ENCODE data around the gene HIC1. TPM values are rescaled to one million over a fixed set of nuclear protein-coding genes. Genes with fewer than 3 reads are reported as not detected.

Gene HIC1
- total RNA-seq, 1 donor from 2014 or later: 2.3 TPM

DNA sequence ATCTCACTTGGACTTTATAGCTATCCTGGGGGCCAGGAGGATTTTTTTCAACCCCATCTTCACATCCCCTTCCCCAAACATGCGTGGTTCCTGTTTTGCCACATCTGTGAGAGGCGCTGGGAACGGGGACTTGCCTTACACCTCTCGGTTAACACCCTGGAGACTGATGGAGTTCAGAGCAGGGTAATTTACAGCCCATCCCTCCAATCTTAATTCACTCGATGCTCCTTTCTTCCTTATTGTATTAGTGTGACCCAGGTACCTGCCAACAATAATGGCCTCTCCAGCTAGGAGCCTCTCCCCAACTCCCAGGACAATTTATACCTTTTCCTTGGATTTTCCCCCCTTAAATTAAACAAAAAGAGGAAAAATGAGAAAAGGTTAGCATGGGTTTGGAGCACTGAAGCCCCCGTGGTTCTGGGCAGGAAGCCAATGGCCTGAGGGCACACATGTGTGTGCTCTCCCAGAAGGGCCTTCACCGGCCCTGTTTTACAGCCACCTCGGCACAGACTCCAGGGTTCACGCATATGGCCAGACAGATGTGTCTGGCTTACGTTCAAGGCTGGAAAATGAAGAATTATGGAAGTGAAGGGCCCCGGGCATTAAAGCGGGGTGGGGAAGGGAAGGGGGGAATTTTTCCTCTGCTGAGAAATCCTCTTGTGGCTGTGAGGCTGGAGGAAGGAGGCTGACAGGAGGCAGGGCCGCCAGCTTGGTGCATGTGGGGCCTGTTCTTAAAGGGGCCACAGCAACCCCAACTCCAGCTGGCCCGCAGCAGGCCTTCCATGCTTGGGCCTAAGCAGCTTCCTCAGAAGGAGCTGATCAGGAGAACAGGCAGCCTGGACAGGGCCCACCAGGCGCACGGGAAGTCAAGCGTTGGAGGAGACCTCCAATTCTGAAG, 21.4 kb downstream of the HIC1 start:
- DNase-seq (ENCODE audit: low read depth): no peak

DNA sequence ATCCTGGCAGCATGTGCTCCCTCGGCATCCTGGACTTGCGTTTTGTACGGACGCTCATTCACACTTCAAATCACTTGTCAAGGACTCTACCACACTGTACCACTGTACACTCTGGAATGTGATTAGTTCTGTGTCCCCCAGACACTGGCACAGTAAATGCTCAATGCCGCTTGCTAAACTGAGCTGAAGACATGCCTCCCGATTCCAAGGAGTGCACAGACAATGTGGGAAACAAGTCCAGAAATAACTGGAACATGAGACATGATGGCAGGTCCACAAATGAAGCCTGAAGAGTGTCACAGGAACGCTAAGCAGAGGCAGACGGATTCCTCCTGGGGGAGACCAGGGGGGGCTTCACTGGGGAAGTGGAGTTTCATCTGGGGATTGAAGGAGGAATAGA, 22.1 kb downstream of the HIC1 start:
- no peak for DNase-seq (ENCODE audit: low read depth)

DNA sequence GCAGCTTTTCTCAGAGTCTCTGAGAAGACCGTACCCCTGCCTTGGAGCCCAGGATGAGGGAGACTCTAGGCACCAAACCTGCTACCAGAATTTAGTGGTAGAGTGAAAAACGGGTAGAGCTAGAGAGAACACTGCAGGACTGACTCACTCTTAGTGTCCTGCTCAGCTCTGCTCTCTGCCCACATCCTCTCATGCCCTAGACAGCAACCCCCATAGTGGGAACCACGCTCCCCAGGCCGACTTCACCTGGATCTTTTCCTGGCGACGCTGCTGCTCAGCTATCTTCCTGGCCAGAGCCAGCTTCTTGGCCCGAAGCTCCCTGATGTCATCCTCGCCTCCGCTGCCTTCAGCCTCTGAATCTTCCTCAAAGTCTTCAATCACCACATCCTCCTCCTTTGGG, 26.7 kb downstream of the HIC1 start:
- peak; percentile 28 for DNase-seq (ENCODE audit: low read depth)

DNA sequence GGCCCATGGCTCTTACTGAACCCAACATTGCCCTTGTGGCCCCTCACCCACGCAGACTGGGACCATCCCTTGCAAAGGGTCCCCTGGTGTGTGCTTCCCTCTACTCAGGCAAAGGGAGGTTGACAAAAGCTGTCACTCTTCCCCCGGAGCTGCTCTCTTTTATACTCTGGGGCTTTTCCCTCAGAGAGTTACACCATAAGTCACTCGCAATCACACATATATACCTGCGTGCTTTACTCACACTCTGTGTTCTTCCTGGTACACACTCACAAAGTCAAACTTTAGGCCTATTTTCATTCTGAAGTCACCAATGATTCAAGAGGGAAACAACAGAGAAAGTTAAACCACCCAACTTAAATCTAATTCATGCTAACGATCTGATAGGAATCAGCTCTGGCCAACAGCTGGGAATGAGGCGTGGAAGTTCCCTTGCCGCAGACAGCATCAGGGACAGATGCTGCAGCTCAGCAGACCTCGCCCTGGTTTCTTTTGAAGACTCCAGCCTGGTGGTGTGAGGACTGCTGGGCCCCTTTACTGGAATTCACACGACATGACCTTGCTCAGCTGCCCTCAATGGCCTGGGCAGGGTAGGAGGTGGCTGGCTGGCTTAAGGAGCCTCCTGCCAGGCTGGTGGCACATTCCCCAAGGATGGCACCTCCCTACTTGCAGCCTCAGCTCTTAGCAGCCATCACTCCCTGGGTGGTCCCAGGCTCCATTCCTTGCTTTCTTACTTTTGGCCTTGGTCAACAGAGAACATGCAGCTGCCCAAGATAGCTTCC, 27.3 kb downstream of the HIC1 start:
- DNase-seq (ENCODE audit: low read depth): no peak

DNA sequence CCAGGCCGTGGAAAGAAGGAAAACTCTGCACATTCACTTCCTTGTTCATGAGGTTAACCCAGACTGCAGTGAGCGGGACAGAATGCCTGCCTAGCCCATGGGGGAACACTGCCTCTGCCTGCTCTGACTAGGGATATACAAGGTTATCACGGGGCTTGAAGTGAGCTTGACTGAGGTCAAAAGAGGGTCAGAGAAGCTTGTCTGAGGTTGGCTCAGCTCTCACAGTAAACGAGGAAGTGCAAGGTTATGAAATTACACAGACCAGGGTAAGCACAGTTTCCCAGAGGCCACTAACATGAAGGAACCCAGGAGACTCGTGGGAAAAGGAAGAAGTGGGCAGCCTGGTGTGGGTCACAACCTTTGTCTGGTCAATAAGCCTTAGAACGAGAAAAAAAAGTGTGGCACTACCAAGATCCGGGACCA, 28.7 kb downstream of the HIC1 start:
- DNase-seq (ENCODE audit: low read depth): peak; percentile 38

DNA sequence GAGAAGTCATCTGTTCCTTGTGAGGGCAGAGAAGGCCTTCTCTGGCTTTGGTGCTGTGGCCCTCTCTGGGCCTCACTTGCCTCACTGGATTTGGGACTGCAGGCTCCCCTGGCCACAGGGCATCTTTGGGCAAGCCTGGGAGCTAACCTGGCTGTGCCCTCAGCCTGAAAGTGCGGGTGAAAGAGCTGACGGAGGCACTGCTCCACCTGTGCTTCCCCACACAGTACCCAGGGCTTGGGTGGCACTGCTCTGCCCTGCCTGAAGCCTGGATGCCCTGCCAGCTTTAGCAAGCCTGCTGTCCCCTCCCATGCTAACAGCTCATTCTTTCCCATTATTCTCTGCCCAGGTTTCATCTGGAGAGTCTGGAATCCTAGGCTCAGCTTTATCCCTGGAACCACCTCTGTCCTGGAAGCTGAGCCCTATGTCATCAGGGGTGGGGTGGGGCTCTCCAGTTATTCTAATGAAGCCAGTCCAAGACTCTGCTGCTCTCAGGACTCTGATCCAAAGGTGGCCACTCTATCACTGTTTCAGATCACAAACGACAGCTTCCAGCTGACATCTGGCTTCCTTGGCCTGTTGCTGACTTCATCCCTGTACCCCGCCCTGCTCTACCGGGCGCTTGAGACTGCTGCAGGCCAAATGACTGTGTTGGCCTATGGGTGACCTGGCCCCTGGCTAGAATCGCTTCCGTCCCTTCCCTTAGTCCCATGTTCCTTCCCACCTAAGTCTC, 29.3 kb downstream of the HIC1 start:
- no peak for DNase-seq (ENCODE audit: low read depth)

DNA sequence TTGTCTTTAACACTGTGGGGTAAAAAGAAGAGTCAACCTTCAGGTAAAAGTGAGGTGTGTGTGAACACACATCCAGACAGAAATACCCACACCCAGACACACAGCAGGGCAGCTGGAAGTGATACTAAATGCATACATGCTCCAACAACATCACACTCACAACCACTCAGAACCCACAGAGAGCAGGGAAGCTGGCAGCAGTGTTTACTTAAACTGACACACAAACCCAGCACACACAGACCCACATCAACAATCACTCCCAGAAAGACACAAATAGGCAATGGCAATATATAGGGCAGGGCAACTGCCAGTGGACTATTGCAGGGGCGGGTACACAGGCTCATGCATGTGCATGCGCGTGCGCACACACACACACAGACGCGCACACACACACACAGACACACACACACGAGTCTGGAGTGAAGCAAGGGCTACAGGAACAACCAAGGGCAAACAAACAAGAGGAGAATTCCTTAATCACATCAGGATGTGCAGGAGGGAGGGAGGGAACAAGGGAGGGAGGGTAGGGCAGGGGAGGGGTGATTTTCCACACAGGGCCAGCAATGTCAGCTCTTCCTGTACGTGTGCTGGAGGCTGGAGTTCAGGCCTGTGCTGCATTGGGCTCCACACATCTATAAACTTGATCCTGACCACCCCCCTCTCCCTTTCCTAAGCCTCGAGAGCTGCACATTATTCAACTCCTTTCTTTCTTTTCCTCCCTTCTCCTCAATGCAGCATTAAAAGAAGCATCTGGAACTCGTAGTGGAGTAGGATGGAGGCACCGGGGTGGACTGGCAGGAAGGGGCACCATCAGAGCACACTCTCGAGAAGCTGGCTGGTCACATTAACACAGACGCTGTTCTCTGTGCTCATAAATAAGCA, 30.1 kb downstream of the HIC1 start:
- peak; percentile 43 for DNase-seq (ENCODE audit: low read depth)

DNA sequence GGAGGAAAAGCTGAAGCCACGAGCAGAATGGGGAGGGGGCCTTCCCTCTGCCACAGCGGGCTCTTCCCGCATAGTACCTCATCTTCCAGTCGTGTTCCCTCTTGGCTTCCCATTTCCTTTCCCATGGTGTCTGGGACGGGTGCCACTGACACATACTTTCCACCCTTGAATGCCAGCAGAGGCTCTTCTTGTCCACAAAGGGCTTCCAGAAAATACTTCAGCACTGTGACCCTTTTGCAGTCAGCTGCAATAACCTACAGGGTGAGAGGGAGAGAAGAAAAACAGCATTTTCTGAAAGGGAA, 30.7 kb downstream of the HIC1 start:
- DNase-seq (ENCODE audit: low read depth): no peak

DNA sequence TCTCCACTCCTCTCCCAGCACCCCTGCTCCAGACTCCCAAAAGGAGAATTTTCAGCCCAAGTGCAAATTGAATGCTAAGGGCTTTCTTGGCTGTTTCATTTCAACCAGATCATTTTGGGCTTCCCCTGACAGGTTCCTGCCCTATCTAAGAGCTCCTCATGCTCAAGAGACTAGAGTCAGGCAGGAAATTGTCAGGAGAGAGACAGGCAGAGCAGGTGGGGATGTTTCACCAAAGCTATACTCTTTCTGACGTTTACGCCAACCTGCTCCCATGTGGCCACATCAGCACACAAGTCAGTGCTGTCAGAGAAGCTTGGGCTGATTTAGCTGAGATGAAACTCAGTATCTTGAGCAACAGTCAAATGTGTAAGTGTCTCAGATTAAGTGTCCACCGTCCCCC, 31.4 kb downstream of the HIC1 start:
- no peak for DNase-seq (ENCODE audit: low read depth)

DNA sequence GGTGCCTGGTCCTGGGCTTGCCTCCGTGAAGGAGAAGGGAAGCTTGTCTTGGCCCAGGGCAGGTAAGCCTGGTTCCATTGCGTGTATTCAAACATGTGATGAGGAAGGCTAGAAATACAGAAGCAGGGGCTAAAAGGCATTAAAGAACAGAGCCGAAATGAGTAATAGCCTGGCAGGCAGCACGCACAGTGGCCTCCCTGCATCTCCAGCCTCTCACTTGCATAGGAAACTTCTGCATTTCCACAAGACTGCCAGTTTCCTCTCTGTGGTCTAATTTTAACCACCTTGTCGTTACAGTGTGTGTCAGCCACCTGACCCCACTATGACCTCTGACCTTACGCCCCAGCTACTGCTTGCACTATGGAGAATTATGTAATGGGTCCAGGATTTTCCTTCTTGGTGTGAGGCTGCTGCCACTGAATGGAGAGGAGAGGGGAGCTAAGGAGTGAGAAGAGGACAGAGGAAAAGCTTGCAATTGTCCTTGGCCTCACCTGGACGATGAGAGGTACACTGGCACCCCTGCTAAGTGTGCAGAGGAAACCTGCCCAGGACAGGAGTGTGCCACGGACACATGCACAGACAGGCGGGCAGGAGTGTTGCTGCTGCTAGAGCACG, 32.8 kb downstream of the HIC1 start:
- no peak for DNase-seq (ENCODE audit: low read depth)

DNA sequence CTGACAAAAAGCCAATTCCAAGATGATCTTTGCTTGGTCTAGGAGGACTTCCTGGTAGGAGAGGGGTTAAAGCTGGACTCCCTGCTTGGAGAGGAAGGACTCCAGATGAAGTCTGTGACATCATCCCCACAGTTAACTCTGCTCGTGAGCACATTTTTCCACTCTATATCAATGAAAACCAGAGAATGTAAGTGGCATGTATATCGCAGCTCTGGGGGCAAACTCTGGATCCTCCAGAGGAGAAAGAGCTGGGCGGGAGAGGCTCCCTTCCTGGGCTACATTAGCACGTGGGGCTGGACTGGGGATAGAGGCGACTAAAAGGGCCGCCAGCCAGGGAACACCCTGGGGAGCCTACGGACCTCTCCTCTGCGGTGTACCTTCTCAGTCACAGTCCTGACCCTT, 34.1 kb downstream of the HIC1 start:
- DNase-seq (ENCODE audit: low read depth): no peak

DNA sequence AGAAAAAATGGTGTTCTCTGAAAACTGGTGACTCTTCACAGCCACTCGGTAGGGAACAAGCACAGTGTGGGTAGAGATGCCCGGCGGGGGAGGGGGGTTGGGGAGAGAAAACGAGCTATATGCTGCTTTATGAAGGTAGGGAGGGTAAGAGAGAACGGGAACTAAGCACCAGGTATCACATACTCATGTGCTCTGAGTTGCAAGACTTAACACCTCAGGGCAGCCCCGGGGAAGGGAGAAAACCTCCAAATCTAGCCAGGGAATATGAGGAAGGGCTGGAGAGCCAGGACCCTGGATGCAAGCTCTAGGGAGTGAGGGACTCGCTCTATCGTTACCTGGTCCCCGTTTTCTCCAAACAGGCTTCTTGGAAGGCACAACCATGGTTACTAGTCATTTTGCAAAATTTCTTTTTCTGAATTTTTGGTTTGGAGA, 35.3 kb downstream of the HIC1 start:
- DNase-seq (ENCODE audit: low read depth): no peak

DNA sequence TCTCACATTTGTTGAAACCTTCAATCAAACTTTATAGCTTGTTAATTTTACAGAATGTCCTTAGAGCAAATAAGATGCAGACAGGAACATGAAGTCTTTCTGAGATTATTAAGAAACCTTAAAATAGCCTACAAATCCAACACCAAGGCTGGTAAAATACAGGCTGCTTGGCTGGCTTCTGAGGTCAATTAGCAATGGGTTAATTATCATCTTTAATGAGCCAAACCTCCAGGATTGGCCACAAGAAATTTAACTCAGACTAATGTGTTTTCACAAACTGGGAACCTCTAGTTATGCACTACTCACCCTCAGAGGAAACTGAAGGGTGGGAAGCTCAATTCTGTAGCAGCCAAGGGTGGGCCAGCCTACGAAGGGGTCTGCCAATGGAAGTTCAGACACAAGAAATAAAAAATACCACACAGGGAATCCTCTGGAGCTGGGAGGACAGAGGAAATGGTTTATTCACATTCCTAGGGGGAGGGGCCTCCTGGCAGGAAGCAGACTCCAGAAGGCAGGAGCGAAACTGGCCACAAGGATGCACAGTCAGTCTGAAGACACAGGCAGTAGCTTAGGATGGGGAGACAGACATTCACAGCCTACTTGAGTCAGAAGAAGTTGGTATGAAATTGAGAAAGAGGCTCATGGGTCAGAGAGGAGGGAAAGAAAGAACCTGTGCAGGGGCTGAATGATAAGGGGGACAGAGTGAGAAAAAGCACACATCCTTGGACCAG, 36.1 kb downstream of the HIC1 start:
- peak; percentile 74 for DNase-seq (ENCODE audit: low read depth)

DNA sequence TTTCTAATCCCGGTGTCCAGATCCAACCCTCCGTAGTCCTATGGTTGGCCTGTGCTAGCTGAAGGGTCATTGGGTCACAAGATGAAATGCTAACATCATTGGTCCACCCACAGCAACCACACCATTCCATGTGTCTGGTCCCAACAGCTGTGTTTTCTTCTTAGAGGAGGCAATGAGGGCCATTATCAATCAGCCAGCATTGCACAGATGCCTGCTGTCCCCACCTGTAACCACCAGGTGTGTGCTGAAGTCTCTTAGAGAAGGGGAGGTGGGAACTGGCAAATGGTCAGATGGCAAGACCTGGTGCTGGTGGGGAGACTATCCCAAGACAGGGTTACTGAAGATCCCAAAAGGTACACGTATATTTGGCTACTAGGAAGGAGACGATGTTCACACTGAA, 37.4 kb downstream of the HIC1 start:
- DNase-seq (ENCODE audit: low read depth): no peak

DNA sequence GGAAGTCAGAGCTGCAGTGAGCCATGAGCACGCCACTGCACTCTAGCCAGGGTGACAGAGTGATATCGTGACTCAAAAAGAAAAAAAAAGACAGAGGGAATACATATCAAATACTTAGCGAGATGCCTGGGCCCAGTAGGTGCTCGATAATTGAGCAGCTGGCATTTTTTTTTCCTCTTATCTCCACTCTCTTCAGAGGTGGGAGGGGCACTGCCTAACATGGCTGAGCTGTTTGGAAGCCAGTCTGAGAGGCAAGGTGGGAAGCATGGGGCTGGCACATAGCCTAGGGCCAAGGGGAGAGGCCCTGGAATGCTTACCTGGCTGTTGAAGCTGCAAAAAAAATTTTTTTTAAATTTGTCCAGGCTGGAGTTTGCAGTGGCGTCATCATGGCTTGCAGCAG, 38.4 kb downstream of the HIC1 start:
- no peak for DNase-seq (ENCODE audit: low read depth)

DNA sequence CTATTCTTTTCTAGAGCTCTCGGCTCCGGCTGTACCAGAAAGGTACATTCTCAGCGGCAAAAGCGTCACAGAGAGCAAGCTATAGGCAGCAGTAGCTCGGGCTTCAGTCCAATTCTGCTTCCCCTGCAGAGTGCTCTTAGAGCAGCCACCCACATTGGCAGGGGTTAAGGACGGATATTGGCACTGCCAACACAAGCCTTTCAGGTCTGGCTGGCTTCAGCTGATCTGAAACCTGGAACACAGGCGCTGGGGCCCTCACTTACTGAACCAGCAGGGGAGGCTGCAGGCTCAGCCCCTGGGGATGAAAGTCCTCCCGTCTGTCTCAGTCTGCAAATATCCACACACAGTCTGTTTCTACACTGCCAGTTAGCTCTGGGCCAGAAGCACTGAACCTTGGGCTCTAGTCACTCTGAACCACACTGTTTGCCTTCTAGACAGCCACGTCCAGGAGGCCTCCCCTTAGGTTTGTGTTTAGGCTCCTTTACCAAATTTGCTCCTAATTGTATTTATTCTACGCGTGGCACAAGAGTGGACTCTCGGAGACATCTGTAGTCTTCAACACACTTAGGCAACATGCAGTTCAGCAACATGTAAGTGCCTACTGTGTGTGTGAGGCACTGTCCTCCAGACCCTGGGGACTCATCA, 40.1 kb downstream of the HIC1 start:
- DNase-seq (ENCODE audit: low read depth): peak; percentile 53

DNA sequence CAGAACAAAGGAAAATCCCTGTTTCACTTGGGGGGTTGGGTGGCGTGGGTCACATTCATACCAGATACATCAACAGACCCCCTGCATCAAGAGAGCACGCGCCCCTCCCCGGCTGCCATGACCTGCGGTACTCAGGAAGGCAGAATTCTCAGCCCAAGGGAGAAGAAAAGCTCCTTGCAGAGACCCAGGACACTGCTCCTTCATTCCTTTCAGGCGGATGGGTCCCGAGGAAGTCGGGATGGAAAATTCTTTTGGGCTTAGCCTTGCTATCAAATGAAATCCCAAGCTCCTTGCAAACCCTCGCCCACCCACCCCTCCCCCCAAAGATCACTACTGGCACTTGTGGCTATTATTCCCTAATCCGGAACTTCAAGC, 40.6 kb downstream of the HIC1 start:
- DNase-seq (ENCODE audit: low read depth): no peak

DNA sequence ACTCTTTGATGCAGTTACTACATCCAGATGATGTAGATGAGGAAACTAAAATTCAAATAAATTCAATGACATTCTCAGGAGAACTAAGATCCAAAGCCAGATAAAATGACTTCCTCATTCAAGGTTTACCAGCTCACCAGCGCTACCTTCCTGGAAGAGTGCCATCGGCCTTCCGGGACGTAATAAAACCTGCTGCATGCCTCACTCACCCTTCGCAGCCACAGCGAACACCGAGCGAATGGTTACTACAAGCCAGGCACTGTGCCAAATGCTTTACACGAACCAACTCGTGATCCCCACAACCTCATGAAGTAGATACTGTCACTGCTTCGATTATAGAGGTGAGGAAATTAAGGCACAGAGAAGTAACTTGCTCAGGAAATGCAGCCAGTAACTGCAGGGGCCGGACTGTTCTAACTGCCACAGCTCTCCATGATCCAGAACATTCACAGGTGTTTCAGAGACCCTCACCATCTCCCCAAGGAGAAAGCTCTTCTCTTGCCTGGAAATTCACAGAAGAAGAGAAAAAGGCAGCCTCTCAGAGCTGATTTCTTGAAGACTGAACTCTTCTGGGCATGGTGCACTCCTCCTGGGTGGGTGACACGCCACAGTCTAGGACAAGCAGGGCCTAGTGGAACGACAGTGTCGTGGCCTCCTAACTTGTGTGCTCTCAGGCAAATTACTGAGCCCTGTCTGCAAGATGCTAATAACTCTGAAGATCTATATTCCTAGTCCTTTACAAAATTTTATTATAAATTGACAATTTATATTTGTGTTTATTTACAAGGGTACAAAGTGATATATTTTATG, 46.8 kb downstream of the HIC1 start:
- peak; percentile 97 for DNase-seq (ENCODE audit: low read depth)

All from renal cortical epithelial cell (primary cell).